KMS-11 (cell line): ENCODE measurements around the gene GINS2.

Experiments
- H2AFZ ChIP-seq: fragments of 200-600 bp; sonication (generic); 2 replicates; pipeline ENCODE4 v1.6.1; 2016; ENCODE audit warnings: antibody characterized with exemption, mixed run types, low read depth
- H3K27ac ChIP-seq: fragments of 200-600 bp; sonication (generic); 2 replicates; pipeline ENCODE4 v1.6.1; 2016; ENCODE audit warnings: mild to moderate bottlenecking, mixed run types
- H3K27me3 ChIP-seq: fragments of 200-600 bp; sonication (generic); 2 replicates; pipeline ENCODE4 v1.6.1; 2017; ENCODE audit warnings: mild to moderate bottlenecking, low read depth, mixed run types, moderate library complexity; ENCODE audit not compliant: insufficient read depth
- H3K36me3 ChIP-seq: fragments of 200-600 bp; sonication (generic); 2 replicates; pipeline ENCODE4 v1.6.1; 2017; ENCODE audit warnings: mild to moderate bottlenecking, mixed run types; ENCODE audit not compliant: insufficient read depth
- H3K4me1 ChIP-seq: fragments of 200-600 bp; sonication (generic); 2 replicates; pipeline ENCODE4 v1.6.1; 2016; ENCODE audit warnings: mild to moderate bottlenecking, low read depth, mixed run types; ENCODE audit not compliant: poor library complexity, severe bottlenecking
- H3K4me2 ChIP-seq: fragments of 200-600 bp; sonication (generic); 2 replicates; pipeline ENCODE4 v1.7.0; 2016; ENCODE audit warnings: mild to moderate bottlenecking, mixed run types
- H3K4me3 ChIP-seq: fragments of 200-600 bp; sonication (generic); IDR thresholded peaks from 2 replicates; pipeline ENCODE4 v1.6.1; 2017; ENCODE audit warnings: low read depth, low read length, mixed read lengths; ENCODE audit not compliant: insufficient read depth
- H3K79me2 ChIP-seq: fragments of 200-600 bp; sonication (generic); 2 replicates; pipeline ENCODE4 v1.6.1; 2016; ENCODE audit warnings: low read depth, mixed run types; ENCODE audit not compliant: insufficient read depth
- H3K9ac ChIP-seq: fragments of 200-600 bp; sonication (generic); 2 replicates; pipeline ENCODE4 v1.6.1; 2016; ENCODE audit warnings: mild to moderate bottlenecking, mixed run types
- H4K20me1 ChIP-seq: fragments of 200-600 bp; sonication (generic); 2 replicates; pipeline ENCODE4 v1.6.1; 2016; ENCODE audit warnings: mild to moderate bottlenecking, mixed run types; ENCODE audit not compliant: insufficient read depth
- TF ChIP-seq, protein P1 (sequence below): fragments of 200-600 bp; sonication (generic); conservative IDR thresholded peaks from 2 replicates; pipeline ENCODE4 v1.6.1; 2017; ENCODE audit warnings: low read depth, mild to moderate bottlenecking, antibody characterized with exemption, low read length, moderate library complexity, mixed read lengths

GINS2 gene

DNA sequence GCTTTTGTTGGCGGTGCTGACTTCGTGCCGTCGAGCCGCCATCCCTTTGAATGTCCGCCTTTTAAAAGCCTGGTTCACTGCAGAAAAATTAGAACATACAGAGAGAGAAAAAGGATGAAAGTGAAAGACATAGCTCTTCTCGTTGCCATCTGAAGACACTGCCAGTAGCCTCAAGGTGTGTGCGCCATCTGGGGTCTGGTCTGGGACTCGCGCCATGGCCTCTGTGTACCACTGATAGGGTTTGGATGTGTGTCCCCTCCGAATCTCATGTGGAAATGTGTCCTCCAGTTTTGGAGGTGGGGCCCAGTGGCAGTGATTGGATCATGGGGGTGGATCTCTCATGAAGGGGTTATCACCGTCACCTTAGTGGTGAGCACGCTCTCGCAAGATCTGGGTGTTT lies 60.1 kb downstream of the GINS2 start:
- Histone ChIP-seq H2AFZ (no peak overlapping the region), H3K4me2 (no peak overlapping the region), H3K4me3 (no peak overlapping the region), H3K36me3 (no peaks in the 10 kb centered on the region), H3K27ac (no peak overlapping the region), H3K27me3 (no peaks in the 10 kb centered on the region), H4K20me1 (no peaks in the 10 kb centered on the region), H3K9ac (no peak overlapping the region), H3K79me2 (peaks cover 43% of the 10 kb centered on the region; the same call in 1 of the 2 replicates), H3K4me1 (no peaks in the 10 kb centered on the region)
- TF ChIP-seq, protein P1, sequence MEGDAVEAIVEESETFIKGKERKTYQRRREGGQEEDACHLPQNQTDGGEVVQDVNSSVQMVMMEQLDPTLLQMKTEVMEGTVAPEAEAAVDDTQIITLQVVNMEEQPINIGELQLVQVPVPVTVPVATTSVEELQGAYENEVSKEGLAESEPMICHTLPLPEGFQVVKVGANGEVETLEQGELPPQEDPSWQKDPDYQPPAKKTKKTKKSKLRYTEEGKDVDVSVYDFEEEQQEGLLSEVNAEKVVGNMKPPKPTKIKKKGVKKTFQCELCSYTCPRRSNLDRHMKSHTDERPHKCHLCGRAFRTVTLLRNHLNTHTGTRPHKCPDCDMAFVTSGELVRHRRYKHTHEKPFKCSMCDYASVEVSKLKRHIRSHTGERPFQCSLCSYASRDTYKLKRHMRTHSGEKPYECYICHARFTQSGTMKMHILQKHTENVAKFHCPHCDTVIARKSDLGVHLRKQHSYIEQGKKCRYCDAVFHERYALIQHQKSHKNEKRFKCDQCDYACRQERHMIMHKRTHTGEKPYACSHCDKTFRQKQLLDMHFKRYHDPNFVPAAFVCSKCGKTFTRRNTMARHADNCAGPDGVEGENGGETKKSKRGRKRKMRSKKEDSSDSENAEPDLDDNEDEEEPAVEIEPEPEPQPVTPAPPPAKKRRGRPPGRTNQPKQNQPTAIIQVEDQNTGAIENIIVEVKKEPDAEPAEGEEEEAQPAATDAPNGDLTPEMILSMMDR, result no peak

- Histone ChIP-seq H3K4me1 (no peaks in the 10 kb centered on the region), H3K79me2 (peaks cover 45% of the 10 kb centered on the region; the same call in 1 of the 2 replicates), H3K9ac (no peak overlapping the region), H3K4me3 (no peak overlapping the region), H3K36me3 (no peaks in the 10 kb centered on the region), H3K4me2 (no peak overlapping the region), H4K20me1 (no peaks in the 10 kb centered on the region), H3K27ac (no peak overlapping the region), H2AFZ (no peak overlapping the region), H3K27me3 (no peaks in the 10 kb centered on the region)
- TF ChIP-seq, protein P1, result no peak
Measured at GRCh38 chr16:85628265-85628556, 60.5 kb downstream of the GINS2 start.

DNA sequence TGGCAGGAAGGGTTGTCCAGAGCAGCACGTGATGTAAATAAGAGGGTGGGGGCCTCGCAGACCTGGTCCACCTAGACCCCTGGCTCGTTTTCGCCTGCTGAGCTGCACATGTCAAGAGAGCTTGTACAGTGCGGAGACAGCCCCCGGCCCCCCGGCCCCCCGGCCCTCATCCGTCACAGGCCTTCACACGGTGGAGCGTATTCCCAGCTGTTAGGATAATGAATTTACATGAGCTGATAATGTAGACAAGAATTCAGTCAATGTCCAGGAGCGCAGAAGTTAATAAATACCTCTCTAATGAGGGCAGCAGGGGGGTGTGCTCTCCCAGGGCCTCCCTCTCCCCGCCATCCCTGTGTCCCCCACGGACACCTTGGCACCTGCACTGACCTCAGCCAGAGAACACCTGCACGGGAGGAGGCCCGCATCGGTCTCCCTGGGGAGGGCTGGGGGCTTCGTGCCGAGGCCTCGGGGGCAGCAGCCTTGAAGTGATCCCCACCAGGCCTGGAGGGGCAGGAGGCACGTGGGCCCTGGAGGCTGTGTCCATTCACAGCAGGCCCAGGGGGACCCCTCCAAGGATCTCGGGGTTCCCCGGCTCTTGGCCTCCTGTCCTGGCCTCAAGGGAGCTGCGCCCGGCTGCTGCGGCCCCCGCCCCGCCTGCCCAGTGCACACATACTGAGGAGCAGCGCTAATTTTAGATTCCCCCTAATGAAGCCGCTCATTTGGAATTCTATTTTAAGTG lies 61.1 kb downstream of the GINS2 start:
- TF ChIP-seq, protein P1, result no peak
- Histone ChIP-seq H3K4me2 (no peak overlapping the region), H3K79me2 (peaks cover 50% of the 10 kb centered on the region; the same call in 1 of the 2 replicates), H3K4me1 (no peaks in the 10 kb centered on the region), H3K27ac (no peak overlapping the region), H3K4me3 (no peak overlapping the region), H3K9ac (no peak overlapping the region), H4K20me1 (no peaks in the 10 kb centered on the region), H3K27me3 (no peaks in the 10 kb centered on the region), H3K36me3 (no peaks in the 10 kb centered on the region), H2AFZ (no peak overlapping the region)

- H3K4me2 ChIP-seq, result no peak overlapping the region
- H3K4me1 ChIP-seq, result no peaks in the 10 kb centered on the region
- H3K79me2 ChIP-seq, result peaks cover 56% of the 10 kb centered on the region; the same call in 1 of the 2 replicates
- H3K4me3 ChIP-seq, result no peak overlapping the region
- no peak overlapping the region for H2AFZ ChIP-seq
- H3K9ac ChIP-seq, result no peak overlapping the region
- TF ChIP-seq, protein P1, result no peak
- H3K27ac ChIP-seq, result no peak overlapping the region
- H3K36me3 ChIP-seq, result no peaks in the 10 kb centered on the region
- no peaks in the 10 kb centered on the region for H3K27me3 ChIP-seq
- H4K20me1 ChIP-seq, result no peaks in the 10 kb centered on the region
Measured at GRCh38 chr16:85627089-85627488, 61.7 kb downstream of the GINS2 start.
